Measurements from ENCODE around the gene SMCO2. TPM values are rescaled to one million over a fixed set of nuclear protein-coding genes. Genes with fewer than 3 reads are reported as not detected.

SMCO2 gene
- total RNA-seq, 1 experiment from 2014 or later, result not detected

GRCh38 chr12:27491226-27491625 lies 44.7 kb downstream of the SMCO2 start:
- no peak for DNase-seq (ENCODE audit: low read depth, low spot score)
- POLR2A ChIA-PET, result no interaction called here
- Histone ChIP-seq H3K9ac (ENCODE audit: low read length) (no peak overlapping the region), H4K20me1 (ENCODE audit: insufficient read depth) (no peaks in the 10 kb centered on the region), H3K9me3 (ENCODE audit: control insufficient read depth in 1 of 2, insufficient read depth in 1 of 2, low read depth in 1 of 2, low read length in 2 of 2) (no peaks in the 10 kb centered on the region), H3K4me2 (ENCODE audit: low read length) (no peak overlapping the region), H3K9me2 (ENCODE audit: insufficient read depth) (no peaks in the 10 kb centered on the region), H3K27ac (ENCODE audit: low read depth, low read length) (no peak overlapping the region), H3K4me1 (ENCODE audit: control insufficient read depth in 1 of 2, insufficient read depth in 2 of 2, low read length in 2 of 2) (peaks cover 7 to 10% of the 10 kb centered on the region in 2 experiments), H3K4me3 (replicated peaks in 1 of 2; ENCODE audit: low read depth in 1 of 2, low read length in 2 of 2) (no peak overlapping the region), H2AFZ (ENCODE audit: low read depth, low read length, poor library complexity, severe bottlenecking) (no peak overlapping the region), H3K36me3 (ENCODE audit: control insufficient read depth in 1 of 2, insufficient read depth in 2 of 2, low read length in 2 of 2) (no peaks in the 10 kb centered on the region), H3K27me3 (ENCODE audit: insufficient read depth, low read length) (no peaks in the 10 kb centered on the region), H3K79me2 (ENCODE audit: insufficient read depth, low read length) (no peaks in the 10 kb centered on the region)
- TF ChIP-seq ZFX (IDR thresholded peaks at IDR 0.05), result no peak
- no peak for TF ChIP-seq EZH2 (IDR thresholded peaks at IDR 0.05)
- TF ChIP-seq EZH2phosphoT487 (IDR thresholded peaks at IDR 0.05; ENCODE audit: borderline replicate concordance), result no peak
- TF ChIP-seq SRF (IDR thresholded peaks at IDR 0.05; ENCODE audit: low read depth), result no peak
- TF ChIP-seq ZBTB33 (IDR thresholded peaks at IDR 0.05; ENCODE audit: extremely low read depth, insufficient replicate concordance, low read length), result no peak
- TF ChIP-seq JUND (IDR thresholded peaks at IDR 0.05), result no peak
- TF ChIP-seq POLR2A (IDR thresholded peaks at IDR 0.05; ENCODE audit: borderline replicate concordance, extremely low read depth, insufficient read depth, insufficient read length), result no peak
- TF ChIP-seq POLR2AphosphoS5 (IDR thresholded peaks at IDR 0.05; ENCODE audit: low read depth, low read length), result no peak
- TF ChIP-seq SIN3A (IDR thresholded peaks at IDR 0.05; ENCODE audit: low read depth), result no peak
- TF ChIP-seq TCF7L2 (IDR thresholded peaks at IDR 0.05; ENCODE audit: borderline replicate concordance, extremely low read depth, insufficient read depth, insufficient read length), result no peak
- intact Hi-C loops (cut with micrococcal nuclease), result no loop called here
- ATAC-seq, result no peak
- RAD21 ChIA-PET (ENCODE audit: low non-redundant PET in 1 of 2, low total read pairs in 2 of 2, uncharacterized antibody in 2 of 2, unreplicated experiment in 2 of 2), result no interaction called here
- CTCF ChIA-PET, result no interaction called here
- no TSS peak for BruUV-seq (replicated peaks)
